GM10248 (cell line): Measurements from ENCODE around the gene NIPAL1.
"Not testable (repeated sequence)": the region's sequence is repeated elsewhere in the genome, so short reads cannot be mapped to it uniquely, and the experiment has no call there.

Source experiments
- CTCF ChIA-PET: fragments of 300-600 bp; sonication (Branson Sonifier 250); formaldehyde crosslinking; extraction: SDS; loops from one replicate; lab custom pipeline; 2021; ENCODE audit warnings: antibody characterized with exemption; lab: Yijun Ruan, JAX
- POLR2A ChIA-PET: fragments of 350-650 bp; sonication (Branson Sonifier 250); formaldehyde crosslinking; extraction: SDS; loops from one replicate; lab custom pipeline; 2020; ENCODE audit warnings: antibody characterized with exemption; lab: Yijun Ruan, JAX
- DNase-seq: peaks from one replicate; pipeline ENCODE4 v3.0.0; 2012; ENCODE audit errors: extremely low spot score
- CTCF ChIP-seq: IDR thresholded peaks from 2 replicates; pipeline ENCODE4 v1.5.1; 2012; ENCODE audit warnings: mild to moderate bottlenecking, low read depth; ENCODE audit errors: extremely low read depth, missing control alignments, control extremely low read depth

The NIPAL1 gene

DNA sequence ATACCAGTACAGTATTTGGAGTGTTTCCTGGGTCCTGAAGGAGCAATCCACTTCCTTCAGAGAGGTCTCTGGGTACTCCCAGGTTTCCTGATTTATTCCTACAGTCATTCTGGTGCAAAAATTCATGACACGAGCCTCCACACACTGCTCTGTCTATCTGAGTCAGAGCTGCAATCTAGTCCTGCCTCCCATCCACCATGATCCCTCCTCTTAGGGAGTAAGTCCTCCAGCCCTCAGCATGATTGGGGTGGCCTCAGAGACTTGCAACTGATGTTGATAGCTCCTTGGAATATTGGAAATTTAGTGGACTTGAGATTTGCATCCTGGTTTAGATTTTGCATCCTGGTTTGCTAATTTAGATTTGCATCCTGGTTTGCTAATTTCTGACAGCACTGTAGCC is 20.6 kb upstream of the NIPAL1 start:
- TF ChIP-seq CTCF: no peak
- POLR2A ChIA-PET: no interaction called here
- CTCF ChIA-PET: no interaction called here
- no peak for DNase-seq

DNA sequence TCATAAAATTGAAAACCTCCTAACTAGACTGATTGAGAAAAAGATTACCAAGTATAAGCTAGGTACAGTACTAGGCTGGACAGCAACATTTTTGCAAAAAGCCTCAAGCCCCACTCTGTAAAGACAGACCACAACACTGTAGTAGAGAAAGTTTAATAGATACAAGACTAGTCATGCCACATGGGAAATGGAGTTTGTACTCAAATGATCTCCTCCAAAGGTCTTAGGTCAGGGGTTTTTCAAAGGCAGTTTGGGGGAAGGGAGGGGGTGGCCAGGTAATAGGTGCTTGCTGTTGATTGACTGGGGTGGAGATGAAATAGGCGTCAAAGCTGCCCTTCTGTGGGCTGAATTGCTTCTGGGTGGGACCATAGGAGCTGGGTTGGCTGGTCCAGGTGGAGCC is 14.3 kb upstream of the NIPAL1 start:
- CTCF ChIA-PET: interaction anchor here (0.7 to 6.3 kb wide), 21 partner anchors 8 to 391 kb away, joined by 3 to 99 read pairs (median 4); no protein-coding TSS in a partner anchor
- POLR2A ChIA-PET: no interaction called here
- no peak for TF ChIP-seq CTCF
- no peak for DNase-seq

GRCh38 chr4:48003568-48003967 is 13.0 kb upstream of the NIPAL1 start:
- DNase-seq, POLR2A ChIA-PET: not testable (repeated sequence)

GRCh38 chr4:48005781-48006180 is 10.8 kb upstream of the NIPAL1 start:
- ChIA-PET CTCF (interaction anchor here (6.3 kb wide), 1 partner anchor 81 kb away, joined by 99 read pairs; no protein-coding TSS in a partner anchor), POLR2A (no interaction called here)
- no peak for TF ChIP-seq CTCF
- no peak for DNase-seq

More at GRCh38 chr4:48003568-48003967, 13.0 kb upstream of the NIPAL1 start:
- CTCF ChIA-PET: interaction anchor here (0.7 to 6.3 kb wide), 17 partner anchors 9 to 105 kb away, joined by 3 to 99 read pairs (median 4); no protein-coding TSS in a partner anchor
- peak; percentile 44 for TF ChIP-seq CTCF

DNA sequence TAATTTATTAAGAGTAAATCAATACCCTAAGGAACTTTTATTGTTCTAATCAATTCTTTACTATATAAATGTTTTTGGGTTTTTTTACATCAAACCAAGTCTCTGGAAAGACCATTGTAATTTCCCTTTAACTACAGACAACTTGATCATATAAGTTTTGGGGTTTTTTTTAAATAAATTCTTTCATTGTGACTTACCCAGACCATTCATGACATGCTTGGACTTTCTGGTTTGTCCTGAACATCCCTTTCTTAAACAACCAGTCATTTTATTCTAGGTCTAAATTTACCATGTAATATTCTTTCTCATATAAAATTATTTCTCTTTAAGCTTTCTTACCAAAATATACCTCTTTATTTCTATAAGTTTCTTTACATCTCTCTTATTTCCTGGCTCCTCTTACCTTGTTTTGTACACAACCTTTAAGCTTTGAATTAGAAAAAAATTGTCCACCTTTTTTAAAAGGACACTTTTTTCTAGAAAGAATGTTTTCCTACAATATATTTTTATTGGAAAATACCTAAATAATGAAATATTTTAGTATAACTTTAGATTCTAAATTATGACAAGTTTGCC is 8.5 kb upstream of the NIPAL1 start:
- ChIA-PET POLR2A (no interaction called here), CTCF (no interaction called here)
- DNase-seq: no peak

DNA sequence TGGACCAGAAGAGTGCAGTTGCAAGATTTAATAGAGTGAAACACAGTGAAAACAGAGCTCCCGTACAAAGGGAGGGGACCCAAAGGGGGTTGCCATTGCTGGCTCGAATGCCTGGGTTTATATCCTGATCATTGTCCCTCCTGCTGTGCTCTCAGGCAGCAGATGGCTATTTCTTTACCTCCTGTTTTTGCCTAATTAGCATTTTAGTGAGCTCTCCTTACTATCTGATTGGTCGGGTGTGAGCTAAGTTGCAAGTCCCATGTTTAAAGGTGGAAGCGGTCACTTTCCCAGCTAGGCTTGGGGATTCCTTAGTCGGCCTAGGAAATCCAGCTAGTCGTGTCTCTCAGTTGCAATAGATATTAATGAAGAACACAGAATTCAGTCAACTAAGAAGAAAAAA is 5.7 kb upstream of the NIPAL1 start:
- POLR2A ChIA-PET, DNase-seq: not testable (repeated sequence)
- CTCF ChIA-PET: interaction anchor here (1.0 to 1.9 kb wide), 8 partner anchors 9 to 79 kb away, joined by 3 to 6 read pairs (median 4); no protein-coding TSS in a partner anchor

More for the DNA sequence above, 8.5 kb upstream of the NIPAL1 start:
- TF ChIP-seq CTCF: no peak

- no peak for DNase-seq
- ChIA-PET POLR2A (no interaction called here), CTCF (interaction anchor here (1.0 to 1.9 kb wide), 5 partner anchors 11 to 75 kb away, joined by 3 to 6 read pairs (median 3); no protein-coding TSS in a partner anchor)
- no peak for TF ChIP-seq CTCF
Observed at GRCh38 chr4:48011722-48012121, 4.8 kb upstream of the NIPAL1 start.
